NCI-H146 (cell line): Measurements from ENCODE around the gene CXCL12.

Experiments used
- DNase-seq: peaks from one replicate; lab custom pipeline; 2025; lab: John Stamatoyannopoulos, UW

The CXCL12 gene

GRCh38 chr10:44363716-44364115 lies 21.2 kb downstream of the CXCL12 start:
- no peak for DNase-seq

- DNase-seq = no peak
These were observed 21.8 kb downstream of the CXCL12 start for GRCh38 chr10:44362866-44363711.

- DNase-seq = no peak
These were observed 23.8 kb downstream of the CXCL12 start for GRCh38 chr10:44361109-44361508.

- DNase-seq = no peak
These were observed 26.7 kb downstream of the CXCL12 start for GRCh38 chr10:44358080-44358771.

- no peak for DNase-seq
These were observed 27.8 kb downstream of the CXCL12 start for GRCh38 chr10:44357023-44357540.

- DNase-seq = no peak
These were observed 28.5 kb downstream of the CXCL12 start for GRCh38 chr10:44356139-44357022.

- DNase-seq = no peak
These were observed 29.3 kb downstream of the CXCL12 start for GRCh38 chr10:44355630-44356029.

GRCh38 chr10:44354771-44355170 lies 30.1 kb downstream of the CXCL12 start:
- no peak for DNase-seq

- no peak for DNase-seq
These were observed 31.2 kb downstream of the CXCL12 start for GRCh38 chr10:44353721-44354120.

- no peak for DNase-seq
These were observed 31.8 kb downstream of the CXCL12 start for GRCh38 chr10:44353128-44353390.

GRCh38 chr10:44352316-44353127 lies 32.4 kb downstream of the CXCL12 start:
- DNase-seq = no peak

- no peak for DNase-seq
These were observed 36.4 kb downstream of the CXCL12 start for GRCh38 chr10:44348496-44348895.

GRCh38 chr10:44347609-44348400 lies 37.1 kb downstream of the CXCL12 start:
- DNase-seq = no peak

GRCh38 chr10:44344727-44345126 lies 40.2 kb downstream of the CXCL12 start:
- no peak for DNase-seq

GRCh38 chr10:44343843-44344242 lies 41.1 kb downstream of the CXCL12 start:
- DNase-seq = no peak

GRCh38 chr10:44341886-44342285 lies 43.0 kb downstream of the CXCL12 start:
- no peak for DNase-seq

GRCh38 chr10:44340557-44340956 lies 44.3 kb downstream of the CXCL12 start:
- no peak for DNase-seq

GRCh38 chr10:44339218-44339617 lies 45.7 kb downstream of the CXCL12 start:
- DNase-seq = no peak

- DNase-seq = no peak
These were observed 47.8 kb downstream of the CXCL12 start for GRCh38 chr10:44337081-44337480.

- no peak for DNase-seq
These were observed 49.4 kb downstream of the CXCL12 start for GRCh38 chr10:44335330-44336021.
